H1 (cell line): ENCODE results near the gene CBS.

ENCODE experiments used
- FOSL1 ChIP-seq: IDR thresholded peaks from 2 replicates; pipeline ENCODE4 v1.6.1; 2011; ENCODE audit warnings: mild to moderate bottlenecking, low read depth, low read length, moderate library complexity; ENCODE audit not compliant: insufficient read depth
- TF ChIP-seq, protein P1 (sequence below), 3 experiments: IDR thresholded peaks; 1 replicate in 2 of 3; 2 replicates in 1 of 3; pipeline versions ENCODE4 v1.5.1 to v1.6.1; 2011; ENCODE audit warnings: low read length in 3 of 3, mild to moderate bottlenecking in 3 of 3, inconsistent platforms in 2 of 3, low read depth in 1 of 3, moderate library complexity in 1 of 3; ENCODE audit not compliant: insufficient read depth in 1 of 3; ENCODE audit errors: control extremely low read depth in 1 of 3

DNA sequence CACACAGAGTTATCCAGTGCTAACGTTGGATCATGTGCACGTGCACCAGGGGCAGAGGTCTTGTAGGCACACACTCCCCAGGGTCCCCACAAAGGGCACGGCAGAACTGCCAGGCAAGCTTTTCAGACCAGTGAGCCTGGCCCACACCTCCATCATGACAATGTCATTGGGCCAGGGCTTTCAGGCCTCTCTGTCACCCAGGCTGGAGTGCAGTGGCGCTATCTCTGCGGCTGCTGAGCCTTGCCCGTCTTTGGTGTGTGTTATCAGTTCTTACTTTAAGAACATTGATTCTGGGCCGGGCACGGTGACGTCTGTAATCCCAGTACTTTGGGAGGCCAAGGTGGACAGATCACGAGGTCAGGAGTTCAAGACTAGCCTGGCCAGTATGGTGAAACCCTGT is 57.1 kb downstream of the CBS start:
- TF ChIP-seq FOSL1 = no peak
- TF ChIP-seq, protein P1, sequence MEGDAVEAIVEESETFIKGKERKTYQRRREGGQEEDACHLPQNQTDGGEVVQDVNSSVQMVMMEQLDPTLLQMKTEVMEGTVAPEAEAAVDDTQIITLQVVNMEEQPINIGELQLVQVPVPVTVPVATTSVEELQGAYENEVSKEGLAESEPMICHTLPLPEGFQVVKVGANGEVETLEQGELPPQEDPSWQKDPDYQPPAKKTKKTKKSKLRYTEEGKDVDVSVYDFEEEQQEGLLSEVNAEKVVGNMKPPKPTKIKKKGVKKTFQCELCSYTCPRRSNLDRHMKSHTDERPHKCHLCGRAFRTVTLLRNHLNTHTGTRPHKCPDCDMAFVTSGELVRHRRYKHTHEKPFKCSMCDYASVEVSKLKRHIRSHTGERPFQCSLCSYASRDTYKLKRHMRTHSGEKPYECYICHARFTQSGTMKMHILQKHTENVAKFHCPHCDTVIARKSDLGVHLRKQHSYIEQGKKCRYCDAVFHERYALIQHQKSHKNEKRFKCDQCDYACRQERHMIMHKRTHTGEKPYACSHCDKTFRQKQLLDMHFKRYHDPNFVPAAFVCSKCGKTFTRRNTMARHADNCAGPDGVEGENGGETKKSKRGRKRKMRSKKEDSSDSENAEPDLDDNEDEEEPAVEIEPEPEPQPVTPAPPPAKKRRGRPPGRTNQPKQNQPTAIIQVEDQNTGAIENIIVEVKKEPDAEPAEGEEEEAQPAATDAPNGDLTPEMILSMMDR (IDR thresholded peaks at IDR 0.05; ENCODE audit: control extremely low read depth in 1 of 3, insufficient read depth in 1 of 3, low read depth in 1 of 3, low read length in 3 of 3) = no peak
